ENCODE data around the gene ERICH6. TPM values are rescaled to one million over a fixed set of nuclear protein-coding genes. Genes with fewer than 3 reads are reported as not detected.

Gene ERICH6
- polyA plus RNA-seq, 3 donors, result 0.04 TPM; not detected in 2

DNA sequence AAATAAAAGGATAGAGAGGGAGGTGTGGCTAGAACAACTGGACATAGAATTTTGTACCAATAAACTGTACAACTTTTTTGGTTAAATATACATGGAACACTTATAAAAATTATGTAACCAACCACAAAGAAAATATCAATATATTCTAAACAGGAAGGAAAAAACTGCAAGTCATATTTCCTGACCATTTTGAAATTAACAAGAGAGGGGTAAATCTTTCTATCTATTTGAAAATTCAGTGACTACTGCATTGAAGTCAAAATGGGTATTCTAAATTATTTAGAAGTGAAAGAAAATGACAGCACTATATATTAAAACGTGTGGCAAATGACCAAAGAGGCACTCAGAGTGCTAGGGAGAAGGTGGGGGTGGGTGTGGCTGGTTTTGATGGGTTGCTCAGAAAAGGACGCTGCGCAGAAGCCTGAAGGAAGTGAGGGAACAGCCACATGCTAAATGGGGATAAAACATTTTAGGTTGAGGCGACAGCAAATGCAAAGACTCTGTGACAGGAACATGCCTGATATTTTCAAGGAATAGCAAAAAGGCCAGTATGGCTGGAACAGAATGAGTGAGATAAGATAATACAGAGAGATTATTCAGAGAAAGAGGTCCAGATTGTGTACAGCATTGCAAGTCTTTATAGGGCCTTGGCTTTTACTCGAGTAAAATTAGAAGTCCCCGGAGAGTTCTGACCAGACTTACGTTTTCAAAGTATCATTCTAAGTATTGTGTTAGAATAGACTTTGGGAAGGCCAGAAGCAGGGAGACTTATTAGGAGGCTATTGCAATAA, 41.1 kb downstream of the ERICH6 start:
- Histone ChIP-seq H4K20me1 (ENCODE audit: insufficient read depth, low read length) (no peaks in the 10 kb centered on the region), H3K36me3 (replicated peaks in 1 of 2; ENCODE audit: control insufficient read depth in 1 of 2, insufficient read depth in 2 of 2, low read length in 2 of 2) (no peaks in the 10 kb centered on the region), H3K4me3 (replicated peaks in 1 of 3; ENCODE audit: low read depth in 2 of 3, low read length in 3 of 3) (peak overlapping the region in 1 of 3 experiments; percentile 38), H3K27ac (ENCODE audit: low read depth in 1 of 2, low read length in 2 of 2) (peak overlapping the region in 1 of 2 donors; percentile 49), H3K9me3 (replicated peaks in 1 of 2; ENCODE audit: control insufficient read depth in 1 of 2, insufficient read depth in 1 of 2, low read length in 2 of 2) (no peaks in the 10 kb centered on the region), H3K79me2 (ENCODE audit: insufficient read depth, low read length) (no peaks in the 10 kb centered on the region), H3K4me2 (replicated peaks; ENCODE audit: extremely low read depth, low read length, poor library complexity, severe bottlenecking) (peak overlapping the region; percentile 56), H3K27me3 (ENCODE audit: control insufficient read depth in 2 of 2, insufficient read depth in 2 of 2, low read length in 2 of 2) (no peaks in the 10 kb centered on the region), H3K9ac (ENCODE audit: insufficient read depth, low read length, poor library complexity, severe bottlenecking) (no peak overlapping the region), H3K4me1 (ENCODE audit: control insufficient read depth in 1 of 2, insufficient read depth in 2 of 2, low read length in 2 of 2) (peaks cover 22 to 29% of the 10 kb centered on the region in 2 donors), H2AFZ (ENCODE audit: insufficient read depth, low read depth, low read length, poor library complexity, severe bottlenecking) (peak overlapping the region; percentile 43)
- Mint-ChIP-seq H3K4me3 (peak overlapping the region in 1 of 2 donors; percentile 70), H3K27me3 (ENCODE audit: low read depth in 3 of 3) (peaks cover 0 to 8% (median 2%) of the 10 kb centered on the region in 3 donors), H3K9me3 (peaks cover 0 to 3% (median 0%) of the 10 kb centered on the region in 7 donors), H3K27ac (peak overlapping the region; percentile 39 to 84 (median 61)), H3K36me3 (no peaks in the 10 kb centered on the region), H3K4me1 (peaks cover 30% of the 10 kb centered on the region)
- DNase-seq, result peak; percentile 5 to 10 (median 10)
- intact Hi-C loops (cut with micrococcal nuclease), result no loop called here
- TF ChIP-seq, protein P1, sequence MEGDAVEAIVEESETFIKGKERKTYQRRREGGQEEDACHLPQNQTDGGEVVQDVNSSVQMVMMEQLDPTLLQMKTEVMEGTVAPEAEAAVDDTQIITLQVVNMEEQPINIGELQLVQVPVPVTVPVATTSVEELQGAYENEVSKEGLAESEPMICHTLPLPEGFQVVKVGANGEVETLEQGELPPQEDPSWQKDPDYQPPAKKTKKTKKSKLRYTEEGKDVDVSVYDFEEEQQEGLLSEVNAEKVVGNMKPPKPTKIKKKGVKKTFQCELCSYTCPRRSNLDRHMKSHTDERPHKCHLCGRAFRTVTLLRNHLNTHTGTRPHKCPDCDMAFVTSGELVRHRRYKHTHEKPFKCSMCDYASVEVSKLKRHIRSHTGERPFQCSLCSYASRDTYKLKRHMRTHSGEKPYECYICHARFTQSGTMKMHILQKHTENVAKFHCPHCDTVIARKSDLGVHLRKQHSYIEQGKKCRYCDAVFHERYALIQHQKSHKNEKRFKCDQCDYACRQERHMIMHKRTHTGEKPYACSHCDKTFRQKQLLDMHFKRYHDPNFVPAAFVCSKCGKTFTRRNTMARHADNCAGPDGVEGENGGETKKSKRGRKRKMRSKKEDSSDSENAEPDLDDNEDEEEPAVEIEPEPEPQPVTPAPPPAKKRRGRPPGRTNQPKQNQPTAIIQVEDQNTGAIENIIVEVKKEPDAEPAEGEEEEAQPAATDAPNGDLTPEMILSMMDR (IDR thresholded peaks at IDR 0.05), result no peak
- WGBS (ENCODE audit: insufficient coverage), result 39% methylated on average over 7 of the region's 7 CpGs

DNA sequence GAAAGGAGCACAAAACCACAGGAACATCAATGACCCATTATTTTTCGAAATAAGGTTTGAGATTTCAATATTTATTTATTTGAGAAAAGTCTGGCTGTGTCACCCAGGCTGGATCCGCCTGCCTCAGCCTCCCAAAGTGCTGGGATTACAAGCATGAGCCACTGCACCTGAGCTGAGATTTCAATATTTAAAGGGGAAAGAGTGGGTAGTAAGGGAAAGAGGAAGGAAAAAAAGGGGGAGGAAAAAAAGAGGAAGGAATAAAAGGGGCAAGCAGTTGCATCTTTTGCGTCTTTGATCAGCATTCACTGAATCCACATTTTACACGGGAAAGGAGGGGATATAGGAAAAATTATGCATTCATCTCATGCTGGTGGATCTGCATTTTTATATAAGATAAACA, 47.4 kb downstream of the ERICH6 start:
- H3K36me3 ChIP-seq (replicated peaks in 1 of 2; ENCODE audit: control insufficient read depth in 1 of 2, insufficient read depth in 2 of 2, low read length in 2 of 2), result no peaks in the 10 kb centered on the region
- H3K9ac ChIP-seq (ENCODE audit: insufficient read depth, low read length, poor library complexity, severe bottlenecking), result no peak overlapping the region
- peaks cover 12 to 19% of the 10 kb centered on the region in 2 donors for H3K4me1 ChIP-seq (ENCODE audit: control insufficient read depth in 1 of 2, insufficient read depth in 2 of 2, low read length in 2 of 2)
- H3K79me2 ChIP-seq (ENCODE audit: insufficient read depth, low read length), result no peaks in the 10 kb centered on the region
- no peak overlapping the region for H3K4me3 ChIP-seq (replicated peaks in 1 of 3; ENCODE audit: low read depth in 2 of 3, low read length in 3 of 3)
- H4K20me1 ChIP-seq (ENCODE audit: insufficient read depth, low read length), result no peaks in the 10 kb centered on the region
- no peaks in the 10 kb centered on the region for H3K36me3 Mint-ChIP-seq
- no peaks in the 10 kb centered on the region for H3K27me3 ChIP-seq (ENCODE audit: control insufficient read depth in 2 of 2, insufficient read depth in 2 of 2, low read length in 2 of 2)
- H3K9me3 Mint-ChIP-seq, result peaks cover 0 to 3% (median 0%) of the 10 kb centered on the region in 7 donors
- TF ChIP-seq, protein P1 (IDR thresholded peaks at IDR 0.05), result no peak
- peak overlapping the region; percentile 10 for H3K4me2 ChIP-seq (replicated peaks; ENCODE audit: extremely low read depth, low read length, poor library complexity, severe bottlenecking)
- peaks cover 17% of the 10 kb centered on the region for H3K4me1 Mint-ChIP-seq
- H3K27me3 Mint-ChIP-seq (ENCODE audit: low read depth in 3 of 3), result peaks cover 0 to 6% (median 3%) of the 10 kb centered on the region in 3 donors
- H3K27ac Mint-ChIP-seq, result peak overlapping the region in 1 of 7 donors; percentile 71
- peak overlapping the region in 1 of 2 donors; percentile 58 for H3K4me3 Mint-ChIP-seq
- peak in 1 of 3 donors; percentile 24 for DNase-seq
- no peak overlapping the region for H3K27ac ChIP-seq (ENCODE audit: low read depth in 1 of 2, low read length in 2 of 2)
- intact Hi-C loops (cut with micrococcal nuclease), result no loop called here
- 63% methylated on average over 1 of the region's 4 CpGs for WGBS (ENCODE audit: insufficient coverage)
- no peaks in the 10 kb centered on the region for H3K9me3 ChIP-seq (replicated peaks in 1 of 2; ENCODE audit: control insufficient read depth in 1 of 2, insufficient read depth in 1 of 2, low read length in 2 of 2)
- no peak overlapping the region for H2AFZ ChIP-seq (ENCODE audit: insufficient read depth, low read depth, low read length, poor library complexity, severe bottlenecking)

Measured in CD14-positive monocyte (primary cell).